T-cell (primary cell): Measurements from ENCODE around the gene HAVCR2. TPM values are rescaled to one million over a fixed set of nuclear protein-coding genes. Genes with fewer than 3 reads are reported as not detected.
A peak's percentile ranks its signal among the peaks of the same experiment; 100 is the strongest.

Source experiments
- ATAC-seq, 4 experiments: fragments of 200-7000 bp in 3 of 4; fragments of 150-1000 bp in 1 of 4; cut with Tn5 transposase; replicated peaks in 1 of 4; 1 replicate in 3 of 4; 2 replicates in 1 of 4; pipeline ENCODE4 v1.10.0; 2021; ENCODE audit warnings: moderate library complexity in 3 of 4, mild to moderate bottlenecking in 2 of 4, moderate number of reproducible peaks in 1 of 4
- CTCF ChIA-PET, 2 donors: fragments of 300-600 bp; sonication (Branson Sonifier 250); formaldehyde crosslinking; loops; one replicate each; lab custom pipeline; 2022; ENCODE audit warnings: antibody characterized with exemption in 2 of 2; lab: Charles Lee
- POLR2A ChIA-PET, 2 donors: fragments of 300-600 bp; sonication (Branson Sonifier 250); formaldehyde crosslinking; loops; one replicate each; lab custom pipeline; 2022; ENCODE audit warnings: antibody characterized with exemption in 2 of 2; lab: Charles Lee
- DNase-seq, 35 experiments: peaks; one replicate each; pipeline versions ENCODE4 v3.0.0 to v3.0.0-alpha.2; 2013 to 2023
- H3K27ac ChIP-seq: one replicate; pipeline ENCODE4 v1.5.1; 2013; ENCODE audit warnings: low read length
- H3K27me3 ChIP-seq, 2 experiments: replicated peaks in 1 of 2; 1 replicate in 1 of 2; 2 replicates in 1 of 2; pipeline versions ENCODE4 v1.6.1 to v1.7.0; 2013; ENCODE audit warnings: low read length in 1 of 2, mixed read lengths in 1 of 2; ENCODE audit not compliant: control insufficient read depth in 2 of 2, insufficient read depth in 2 of 2; ENCODE audit errors: extremely low read depth in 1 of 2
- H3K36me3 ChIP-seq, 2 donors: 1 replicate in 1 of 2; 2 replicates in 1 of 2; pipeline versions ENCODE4 v1.6.1 to v1.7.0; 2013; ENCODE audit warnings: low read length in 1 of 2; ENCODE audit not compliant: control insufficient read depth in 2 of 2, insufficient read depth in 1 of 2; ENCODE audit errors: extremely low read depth in 1 of 2
- H3K4me1 ChIP-seq, 2 experiments: 1 replicate in 1 of 2; 2 replicates in 1 of 2; pipeline versions ENCODE4 v1.6.1 to v1.7.0; 2013; ENCODE audit warnings: low read length in 2 of 2, mixed read lengths in 1 of 2; ENCODE audit not compliant: insufficient read depth in 2 of 2, control insufficient read depth in 1 of 2; ENCODE audit errors: extremely low read depth in 1 of 2
- H3K4me3 ChIP-seq, 2 donors: 1 replicate in 1 of 2; 2 replicates in 1 of 2; pipeline versions ENCODE4 v1.5.1 to v1.7.0; 2013; ENCODE audit warnings: mild to moderate bottlenecking in 2 of 2, low read length in 1 of 2, moderate library complexity in 1 of 2; ENCODE audit not compliant: control insufficient read depth in 1 of 2; ENCODE audit errors: extremely low read depth in 1 of 2
- H3K9me3 ChIP-seq: 2 replicates; pipeline ENCODE4 v1.7.0; 2013
- H3K27ac Mint-ChIP-seq, 2 donors: one replicate each; pipeline ENCODE4 v1.8.0; 2020 to 2021; ENCODE audit warnings: mild to moderate bottlenecking in 2 of 2, mixed read lengths in 2 of 2
- H3K27me3 Mint-ChIP-seq, 2 donors: one replicate each; pipeline ENCODE4 v1.8.0; 2021 to 2022; ENCODE audit warnings: mixed read lengths in 2 of 2
- H3K36me3 Mint-ChIP-seq: one replicate; pipeline ENCODE4 v1.8.0; 2021; ENCODE audit warnings: mixed read lengths
- H3K4me1 Mint-ChIP-seq, 3 donors: one replicate each; pipeline ENCODE4 v1.8.0; 2020 to 2022; ENCODE audit warnings: mixed read lengths in 3 of 3, mild to moderate bottlenecking in 1 of 3
- H3K4me3 Mint-ChIP-seq, 3 donors: one replicate each; pipeline ENCODE4 v1.8.0; 2020 to 2022; ENCODE audit warnings: mild to moderate bottlenecking in 3 of 3, mixed read lengths in 3 of 3, moderate library complexity in 3 of 3
- H3K9me3 Mint-ChIP-seq, 3 donors: one replicate each; pipeline ENCODE4 v1.8.0; 2020 to 2022; ENCODE audit warnings: mixed read lengths in 3 of 3
- WGBS: methylation state at CpG from one replicate; pipeline ENCODE4 v1.1.5; 2013; ENCODE audit warnings: missing lambda C conversion rate; ENCODE audit not compliant: insufficient coverage; 5-methylcytosine and 5-hydroxymethylcytosine counted together
- total RNA-seq, 35 experiments: library from RNA in 6 of 35; stranded (reverse) in 6 of 35; fragments of 120-200 nt in 1 of 35; gene quantifications; one replicate each; pipeline versions ENCODE4 v1.2.1 to v1.2.4 and lab custom pipeline; 2013 to 2026

The HAVCR2 gene
- total RNA-seq, 5 donors from 2014 or later (not counting 1 experiment from before 2014, with no cell fraction given): 2.2 to 4.6 (median 3.2) TPM

- ChIA-PET CTCF (no interaction called here), POLR2A (no interaction called here)
- Histone ChIP-seq H3K4me1 (no peaks in the 10 kb centered on the region), H3K4me3 (no peak overlapping the region), H3K36me3 (no peaks in the 10 kb centered on the region), H3K27ac (no peak overlapping the region), H3K27me3 (no peaks in the 10 kb centered on the region), H3K9me3 (no peaks in the 10 kb centered on the region)
- Mint-ChIP-seq H3K27ac (no peak overlapping the region), H3K9me3 (no peaks in the 10 kb centered on the region), H3K27me3 (no peaks in the 10 kb centered on the region), H3K4me3 (no peak overlapping the region), H3K36me3 (no peaks in the 10 kb centered on the region), H3K4me1 (peaks cover 4 to 11% (median 6%) of the 10 kb centered on the region in 3 donors)
- DNase-seq (no peak), ATAC-seq (no peak)
- 100% methylated on average over 4 of the region's 5 CpGs for WGBS
These were observed 40.1 kb downstream of the HAVCR2 start for GRCh38 chr5:157068785-157069184.

- H3K36me3 ChIP-seq: no peaks in the 10 kb centered on the region
- no peaks in the 10 kb centered on the region for H3K4me1 ChIP-seq
- Mint-ChIP-seq H3K4me3 (no peak overlapping the region), H3K27ac (no peak overlapping the region), H3K27me3 (no peaks in the 10 kb centered on the region), H3K36me3 (no peaks in the 10 kb centered on the region), H3K4me1 (peaks cover 4 to 11% (median 6%) of the 10 kb centered on the region in 3 donors), H3K9me3 (no peaks in the 10 kb centered on the region)
- no peak overlapping the region for H3K27ac ChIP-seq
- no peaks in the 10 kb centered on the region for H3K27me3 ChIP-seq
- DNase-seq: no peak
- no peak for ATAC-seq
- 92% methylated on average over 4 of the region's 5 CpGs for WGBS
- ChIA-PET POLR2A (no interaction called here), CTCF (no interaction called here)
- H3K9me3 ChIP-seq: no peaks in the 10 kb centered on the region
- no peak overlapping the region for H3K4me3 ChIP-seq
These were observed 40.5 kb downstream of the HAVCR2 start for GRCh38 chr5:157068339-157068738.

GRCh38 chr5:157067005-157067404 lies 41.8 kb downstream of the HAVCR2 start:
- Mint-ChIP-seq H3K36me3 (no peaks in the 10 kb centered on the region), H3K27ac (peak overlapping the region in 1 of 2 donors; percentile 19), H3K4me3 (no peak overlapping the region), H3K27me3 (no peaks in the 10 kb centered on the region), H3K4me1 (peaks cover 0 to 11% (median 4%) of the 10 kb centered on the region in 3 donors), H3K9me3 (no peaks in the 10 kb centered on the region)
- H3K4me3 ChIP-seq: no peak overlapping the region
- DNase-seq: no peak
- CTCF ChIA-PET: no interaction called here
- no peaks in the 10 kb centered on the region for H3K9me3 ChIP-seq
- POLR2A ChIA-PET: no interaction called here
- no peaks in the 10 kb centered on the region for H3K36me3 ChIP-seq
- H3K27me3 ChIP-seq: no peaks in the 10 kb centered on the region
- WGBS: 50% methylated on average over 2 of the region's 2 CpGs
- no peak for ATAC-seq
- H3K4me1 ChIP-seq: no peaks in the 10 kb centered on the region
- H3K27ac ChIP-seq: no peak overlapping the region

- POLR2A ChIA-PET: interaction anchor here in 1 of 2 donors (0.6 kb wide), 1 partner anchor 17 kb away, joined by 3 read pairs; no protein-coding TSS in a partner anchor
- Mint-ChIP-seq H3K27me3 (no peaks in the 10 kb centered on the region), H3K4me1 (peaks cover 0 to 11% (median 4%) of the 10 kb centered on the region in 3 donors), H3K27ac (no peak overlapping the region), H3K36me3 (no peaks in the 10 kb centered on the region), H3K9me3 (no peaks in the 10 kb centered on the region), H3K4me3 (no peak overlapping the region)
- no peaks in the 10 kb centered on the region for H3K4me1 ChIP-seq
- H3K27me3 ChIP-seq: no peaks in the 10 kb centered on the region
- no peaks in the 10 kb centered on the region for H3K9me3 ChIP-seq
- DNase-seq: no peak
- no peak overlapping the region for H3K27ac ChIP-seq
- no peak overlapping the region for H3K4me3 ChIP-seq
- H3K36me3 ChIP-seq: no peaks in the 10 kb centered on the region
- CTCF ChIA-PET: no interaction called here
- 67% methylated on average over 1 of the region's 2 CpGs for WGBS
- no peak for ATAC-seq
These were observed 42.8 kb downstream of the HAVCR2 start for GRCh38 chr5:157066080-157066479.

GRCh38 chr5:157063776-157064430 lies 44.9 kb downstream of the HAVCR2 start:
- Histone ChIP-seq H3K9me3 (no peaks in the 10 kb centered on the region), H3K4me1 (no peaks in the 10 kb centered on the region), H3K27ac (no peak overlapping the region), H3K27me3 (no peaks in the 10 kb centered on the region), H3K36me3 (no peaks in the 10 kb centered on the region), H3K4me3 (no peak overlapping the region)
- no peak overlapping the region for H3K27ac Mint-ChIP-seq
- ChIA-PET CTCF (no interaction called here), POLR2A (no interaction called here)
- H3K4me3 Mint-ChIP-seq: no peak overlapping the region
- no peaks in the 10 kb centered on the region for H3K36me3 Mint-ChIP-seq
- H3K9me3 Mint-ChIP-seq: no peaks in the 10 kb centered on the region
- ATAC-seq (no peak), DNase-seq (no peak)
- WGBS: 100% methylated on average over 1 of the region's 4 CpGs
- H3K27me3 Mint-ChIP-seq: no peaks in the 10 kb centered on the region
- peaks cover 0 to 11% (median 4%) of the 10 kb centered on the region in 3 donors for H3K4me1 Mint-ChIP-seq

GRCh38 chr5:157059891-157060290 lies 49.0 kb downstream of the HAVCR2 start:
- ChIA-PET CTCF (no interaction called here), POLR2A (no interaction called here)
- no peak overlapping the region for H3K4me3 ChIP-seq
- Mint-ChIP-seq H3K9me3 (no peaks in the 10 kb centered on the region), H3K4me3 (no peak overlapping the region), H3K4me1 (no peaks in the 10 kb centered on the region), H3K27ac (no peak overlapping the region), H3K27me3 (no peaks in the 10 kb centered on the region), H3K36me3 (no peaks in the 10 kb centered on the region)
- H3K9me3 ChIP-seq: no peaks in the 10 kb centered on the region
- H3K27me3 ChIP-seq: no peaks in the 10 kb centered on the region
- ATAC-seq: no peak
- no peaks in the 10 kb centered on the region for H3K4me1 ChIP-seq
- DNase-seq: no peak
- H3K36me3 ChIP-seq: no peaks in the 10 kb centered on the region
- WGBS: no CpG with 5 or more reads among the region's 3 CpGs
- no peak overlapping the region for H3K27ac ChIP-seq
